Hepatocyte (in vitro differentiated cells): ENCODE measurements around the gene FLCN.

Experiments
- EZH2 ChIP-seq: fragments of 200-600 bp; sonication (generic); IDR thresholded peaks from 2 replicates; pipeline ENCODE4 v1.6.1; 2016; ENCODE audit warnings: antibody characterized with exemption, mild to moderate bottlenecking, borderline replicate concordance
- TF ChIP-seq, protein P1 (sequence below): fragments of 200-600 bp; sonication (generic); IDR thresholded peaks from 2 replicates; pipeline ENCODE4 v1.5.1; 2016; ENCODE audit warnings: antibody characterized with exemption, mild to moderate bottlenecking; ENCODE audit not compliant: poor library complexity

DNA sequence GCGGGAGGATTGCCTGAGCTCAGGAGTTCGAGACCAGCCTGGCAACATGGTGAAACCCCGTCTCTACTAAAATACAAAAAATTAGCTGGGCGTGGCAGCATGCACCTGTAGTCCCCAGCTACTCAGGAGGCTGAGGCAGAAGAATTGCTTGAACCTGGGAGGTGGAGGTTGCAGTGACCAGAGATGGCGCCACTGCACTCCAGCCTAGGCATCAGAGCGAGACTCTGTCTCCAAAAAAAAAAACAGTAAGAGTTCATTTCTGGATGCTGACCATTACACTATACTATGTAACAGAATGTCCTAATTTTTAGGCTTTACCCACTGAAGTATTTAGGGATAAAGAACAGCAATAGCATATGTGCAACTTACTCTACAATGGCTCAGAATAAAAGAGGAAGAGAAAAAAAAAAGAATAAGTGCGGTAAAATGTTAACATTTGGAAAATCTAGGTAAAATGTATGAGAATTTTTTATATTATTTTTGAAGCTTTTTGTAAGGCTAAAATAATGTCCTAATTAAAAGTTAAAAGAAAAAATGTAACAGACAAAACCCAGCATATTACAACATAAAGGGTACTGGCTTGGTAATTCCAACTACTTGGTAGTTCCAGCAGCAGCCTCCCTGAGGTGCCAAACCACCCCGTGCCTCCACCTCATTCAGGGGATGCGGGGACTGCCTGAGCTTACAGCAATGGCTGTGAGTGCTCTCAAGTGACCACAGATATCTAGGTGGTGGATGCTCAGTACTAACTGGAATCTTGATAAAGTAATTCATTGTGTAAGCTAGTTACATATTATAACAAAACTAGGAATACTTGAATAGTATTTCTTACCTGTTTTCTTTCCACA, 33.2 kb upstream of the FLCN start:
- TF ChIP-seq, protein P1, sequence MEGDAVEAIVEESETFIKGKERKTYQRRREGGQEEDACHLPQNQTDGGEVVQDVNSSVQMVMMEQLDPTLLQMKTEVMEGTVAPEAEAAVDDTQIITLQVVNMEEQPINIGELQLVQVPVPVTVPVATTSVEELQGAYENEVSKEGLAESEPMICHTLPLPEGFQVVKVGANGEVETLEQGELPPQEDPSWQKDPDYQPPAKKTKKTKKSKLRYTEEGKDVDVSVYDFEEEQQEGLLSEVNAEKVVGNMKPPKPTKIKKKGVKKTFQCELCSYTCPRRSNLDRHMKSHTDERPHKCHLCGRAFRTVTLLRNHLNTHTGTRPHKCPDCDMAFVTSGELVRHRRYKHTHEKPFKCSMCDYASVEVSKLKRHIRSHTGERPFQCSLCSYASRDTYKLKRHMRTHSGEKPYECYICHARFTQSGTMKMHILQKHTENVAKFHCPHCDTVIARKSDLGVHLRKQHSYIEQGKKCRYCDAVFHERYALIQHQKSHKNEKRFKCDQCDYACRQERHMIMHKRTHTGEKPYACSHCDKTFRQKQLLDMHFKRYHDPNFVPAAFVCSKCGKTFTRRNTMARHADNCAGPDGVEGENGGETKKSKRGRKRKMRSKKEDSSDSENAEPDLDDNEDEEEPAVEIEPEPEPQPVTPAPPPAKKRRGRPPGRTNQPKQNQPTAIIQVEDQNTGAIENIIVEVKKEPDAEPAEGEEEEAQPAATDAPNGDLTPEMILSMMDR = peak; percentile 24
- no peak for TF ChIP-seq EZH2
